Mucosa of stomach (tissue), 1 donor: ENCODE results near the gene MACROD2.

Experiments used
- H3K27me3 ChIP-seq: one replicate; pipeline ENCODE4 v1.7.0; 2013; ENCODE audit warnings: mild to moderate bottlenecking, low read length; ENCODE audit not compliant: control insufficient read depth, insufficient read depth
- H3K36me3 ChIP-seq: one replicate; pipeline ENCODE4 v1.7.0; 2013; ENCODE audit warnings: low read length; ENCODE audit not compliant: control insufficient read depth, insufficient read depth
- H3K4me1 ChIP-seq: one replicate; pipeline ENCODE4 v1.7.0; 2013; ENCODE audit warnings: mild to moderate bottlenecking, low read length; ENCODE audit not compliant: control insufficient read depth, insufficient read depth
- H3K4me3 ChIP-seq: one replicate; pipeline ENCODE4 v1.7.0; 2013; ENCODE audit warnings: low read length
- H3K9ac ChIP-seq: one replicate; pipeline ENCODE4 v1.7.0; 2013; ENCODE audit warnings: mild to moderate bottlenecking, low read length, moderate library complexity
- H3K9me3 ChIP-seq: one replicate; pipeline ENCODE4 v1.7.0; 2013; ENCODE audit warnings: mild to moderate bottlenecking, low read length, moderate library complexity; ENCODE audit not compliant: control insufficient read depth
- donor health status: Pancreatic carcinoma.

MACROD2 gene

DNA sequence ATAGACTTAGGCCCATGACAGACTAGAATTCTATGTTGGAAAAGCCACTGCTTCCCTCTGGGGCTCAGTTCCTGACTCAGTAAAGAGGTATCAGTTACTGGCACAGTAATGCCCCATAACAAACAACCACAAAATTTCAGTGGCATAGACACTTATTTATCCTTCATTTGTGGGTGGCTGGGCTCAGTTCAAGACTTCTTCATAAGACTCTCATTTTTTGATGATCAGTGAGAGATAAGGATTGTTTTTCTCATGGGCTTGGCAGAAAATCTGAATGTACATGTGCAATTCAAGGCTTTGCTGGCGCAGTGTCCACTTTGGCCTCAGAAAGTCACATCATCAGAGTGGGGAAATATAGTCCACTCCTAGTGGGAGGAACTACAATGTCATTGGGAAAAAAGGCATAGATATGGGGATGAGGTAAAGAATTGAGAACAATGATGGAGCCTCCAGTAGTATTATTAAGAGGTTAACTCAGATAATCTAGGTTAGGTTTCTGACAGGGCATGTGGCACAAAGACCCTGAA is 726.7 kb downstream of the MACROD2 start:
- Histone ChIP-seq H3K9ac (no peak overlapping the region), H3K9me3 (no peaks in the 10 kb centered on the region), H3K4me1 (peaks cover 6% of the 10 kb centered on the region), H3K27me3 (no peaks in the 10 kb centered on the region), H3K4me3 (no peak overlapping the region), H3K36me3 (no peaks in the 10 kb centered on the region)

DNA sequence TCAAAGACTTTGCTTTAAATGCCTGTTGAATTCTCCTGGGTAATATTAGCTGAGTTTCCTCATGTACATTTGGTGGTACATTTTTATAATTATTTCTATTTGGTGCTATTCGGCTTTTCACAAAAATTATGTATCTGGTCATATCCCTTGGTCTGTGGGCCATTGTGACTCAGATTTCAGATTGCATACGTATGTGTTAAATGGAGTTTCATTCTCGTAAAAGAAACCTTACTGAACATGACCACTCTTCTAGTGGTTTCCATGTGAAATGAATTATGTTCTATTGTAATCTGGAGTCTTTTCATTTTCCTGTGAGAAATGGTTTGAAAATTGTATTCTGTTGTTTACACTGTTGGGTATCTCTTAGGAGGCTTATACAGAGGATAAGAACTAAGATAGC is 728.3 kb downstream of the MACROD2 start:
- no peaks in the 10 kb centered on the region for H3K9me3 ChIP-seq
- H3K36me3 ChIP-seq, result no peaks in the 10 kb centered on the region
- H3K9ac ChIP-seq, result no peak overlapping the region
- H3K4me1 ChIP-seq, result no peaks in the 10 kb centered on the region
- H3K27me3 ChIP-seq, result no peaks in the 10 kb centered on the region
- no peak overlapping the region for H3K4me3 ChIP-seq

DNA sequence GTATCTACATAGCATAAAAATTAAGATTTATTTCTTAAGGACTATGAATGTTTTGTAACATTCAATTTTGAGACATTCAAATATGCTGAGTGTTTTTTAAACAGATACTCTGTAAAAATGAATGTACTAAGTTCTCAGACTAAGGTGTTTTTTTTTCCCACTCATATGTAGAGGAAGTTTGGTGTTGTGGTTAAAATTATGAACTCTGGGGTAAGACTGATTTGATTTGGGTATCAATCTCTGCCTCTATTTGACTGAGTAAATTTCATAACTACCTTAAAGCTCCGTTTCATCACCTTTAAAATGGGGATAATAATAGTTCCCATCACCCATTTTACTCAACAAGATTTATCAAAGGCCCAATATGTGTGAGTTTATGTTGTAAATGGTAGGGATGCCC is 728.7 kb downstream of the MACROD2 start:
- no peaks in the 10 kb centered on the region for H3K4me1 ChIP-seq
- H3K36me3 ChIP-seq, result no peaks in the 10 kb centered on the region
- H3K4me3 ChIP-seq, result no peak overlapping the region
- no peaks in the 10 kb centered on the region for H3K9me3 ChIP-seq
- no peak overlapping the region for H3K9ac ChIP-seq
- H3K27me3 ChIP-seq, result no peaks in the 10 kb centered on the region

DNA sequence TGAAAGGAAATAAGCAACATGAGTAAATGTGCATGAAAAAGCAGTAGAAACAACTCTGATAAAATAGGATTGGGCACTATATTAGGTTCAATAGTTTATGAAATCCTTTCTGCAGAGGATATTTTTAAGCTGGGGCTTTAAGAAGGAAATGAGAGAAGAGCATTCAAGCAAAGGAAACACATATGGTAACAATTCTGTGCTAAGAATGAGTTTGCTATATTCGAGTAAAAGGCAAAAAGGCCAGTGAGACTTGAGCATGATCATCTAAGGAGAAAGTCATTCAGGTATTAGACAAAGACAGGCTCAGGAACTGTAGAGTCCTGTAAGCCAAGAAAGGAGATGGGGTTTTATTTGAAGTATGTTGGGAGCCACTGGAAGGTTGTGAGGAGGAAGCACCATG is 729.2 kb downstream of the MACROD2 start:
- H3K4me1 ChIP-seq, result peaks cover 3% of the 10 kb centered on the region
- H3K27me3 ChIP-seq, result no peaks in the 10 kb centered on the region
- no peak overlapping the region for H3K4me3 ChIP-seq
- no peak overlapping the region for H3K9ac ChIP-seq
- H3K9me3 ChIP-seq, result no peaks in the 10 kb centered on the region
- no peaks in the 10 kb centered on the region for H3K36me3 ChIP-seq

DNA sequence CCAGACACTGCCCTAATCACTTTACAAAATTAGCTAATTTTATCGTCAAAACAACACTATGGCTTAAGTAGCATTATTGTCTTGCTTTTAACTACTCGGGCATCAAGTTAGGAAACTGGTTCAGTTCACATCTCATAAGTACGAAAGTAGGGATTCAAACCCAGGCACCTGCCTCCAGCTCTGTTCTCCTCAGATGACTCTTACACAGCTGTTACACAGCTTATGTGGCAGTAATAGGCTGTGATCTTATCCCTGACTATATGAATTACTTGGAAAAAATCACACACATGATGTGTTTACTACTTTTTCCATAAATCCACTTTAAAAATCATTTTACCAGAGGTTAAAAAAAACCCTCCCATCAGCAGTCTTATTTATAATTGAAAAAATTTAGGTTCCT is 731.3 kb downstream of the MACROD2 start:
- no peaks in the 10 kb centered on the region for H3K9me3 ChIP-seq
- H3K4me1 ChIP-seq, result peaks cover 7% of the 10 kb centered on the region

DNA sequence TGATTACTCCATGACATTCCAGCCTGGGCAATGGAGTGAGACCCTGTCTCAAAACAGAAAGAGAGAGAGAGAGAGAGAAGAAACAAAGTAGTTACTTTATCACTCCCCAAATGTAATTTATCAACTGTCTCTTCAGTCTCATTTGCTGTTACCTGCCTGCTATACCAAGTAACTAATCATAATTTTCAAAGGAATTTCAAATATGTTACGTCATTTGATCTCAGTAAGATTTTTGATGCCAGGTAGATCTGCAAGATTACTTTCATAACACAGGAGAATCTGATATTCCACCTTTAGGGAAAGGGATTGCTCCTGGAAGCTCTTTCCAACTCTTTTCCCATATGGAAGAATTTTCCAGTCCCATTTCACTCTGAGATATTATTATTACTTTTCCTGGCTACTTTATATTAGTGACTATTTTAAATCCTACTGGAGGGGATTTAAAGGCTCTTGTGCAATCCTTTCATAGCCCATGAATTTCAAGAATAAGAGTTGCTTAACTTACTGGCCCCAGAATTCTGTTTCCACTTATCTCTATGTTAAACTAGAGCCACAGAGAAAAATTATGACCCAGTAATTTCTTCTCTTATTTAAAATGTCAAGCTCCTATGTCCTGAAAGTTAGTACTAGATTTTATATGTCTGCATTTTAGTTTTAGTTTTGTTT is 732.3 kb downstream of the MACROD2 start:
- no peaks in the 10 kb centered on the region for H3K27me3 ChIP-seq
- H3K9ac ChIP-seq, result no peak overlapping the region
- H3K9me3 ChIP-seq, result no peaks in the 10 kb centered on the region
- peaks cover 7% of the 10 kb centered on the region for H3K4me1 ChIP-seq
- H3K36me3 ChIP-seq, result no peaks in the 10 kb centered on the region
- no peak overlapping the region for H3K4me3 ChIP-seq

More for the DNA sequence above, 731.3 kb downstream of the MACROD2 start:
- H3K27me3 ChIP-seq, result no peaks in the 10 kb centered on the region
- H3K4me3 ChIP-seq, result no peak overlapping the region
- no peak overlapping the region for H3K9ac ChIP-seq
- H3K36me3 ChIP-seq, result no peaks in the 10 kb centered on the region

DNA sequence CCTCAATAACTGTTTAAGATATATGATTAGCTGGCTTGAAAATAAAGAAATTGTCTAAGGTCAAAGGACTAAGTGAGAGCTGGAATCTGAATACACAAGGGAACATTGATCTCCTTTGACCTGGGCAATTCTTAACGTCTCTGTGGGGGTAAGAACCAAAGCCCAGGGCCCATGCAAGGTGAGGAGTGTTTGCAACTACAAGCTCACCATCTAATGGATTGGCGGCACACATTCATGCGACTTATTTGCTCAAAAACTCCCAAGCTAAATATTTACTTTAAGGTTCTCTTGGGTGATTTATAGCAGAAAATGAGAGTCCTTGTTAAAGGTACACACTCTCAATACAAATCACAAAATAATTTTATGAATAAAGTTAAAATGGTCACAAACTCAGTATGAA is 734.1 kb downstream of the MACROD2 start:
- Histone ChIP-seq H3K27me3 (no peaks in the 10 kb centered on the region), H3K36me3 (no peaks in the 10 kb centered on the region), H3K9me3 (no peaks in the 10 kb centered on the region), H3K4me1 (peaks cover 7% of the 10 kb centered on the region), H3K9ac (no peak overlapping the region), H3K4me3 (no peak overlapping the region)

DNA sequence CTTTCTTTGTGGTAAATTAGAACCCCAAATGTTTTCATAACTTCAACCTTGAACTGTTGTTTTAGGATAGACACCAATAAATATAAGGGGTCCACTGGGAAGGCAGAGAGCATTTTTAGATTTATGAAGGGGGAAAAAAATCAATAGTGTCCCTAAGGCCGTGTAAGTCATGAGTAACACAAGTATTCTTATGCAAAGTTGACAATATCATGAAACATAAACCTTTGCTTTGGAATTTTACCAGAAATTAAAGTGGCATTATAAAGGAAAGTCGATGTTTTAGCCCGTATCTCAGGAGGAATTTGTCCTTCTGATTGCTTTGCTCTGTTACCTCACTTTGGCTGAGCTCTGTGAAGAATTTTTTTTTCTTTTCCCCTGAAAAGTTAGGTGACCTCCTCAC is 737.0 kb downstream of the MACROD2 start:
- Histone ChIP-seq H3K27me3 (no peaks in the 10 kb centered on the region), H3K9ac (no peak overlapping the region), H3K4me3 (no peak overlapping the region), H3K9me3 (no peaks in the 10 kb centered on the region), H3K36me3 (no peaks in the 10 kb centered on the region), H3K4me1 (peaks cover 7% of the 10 kb centered on the region)

DNA sequence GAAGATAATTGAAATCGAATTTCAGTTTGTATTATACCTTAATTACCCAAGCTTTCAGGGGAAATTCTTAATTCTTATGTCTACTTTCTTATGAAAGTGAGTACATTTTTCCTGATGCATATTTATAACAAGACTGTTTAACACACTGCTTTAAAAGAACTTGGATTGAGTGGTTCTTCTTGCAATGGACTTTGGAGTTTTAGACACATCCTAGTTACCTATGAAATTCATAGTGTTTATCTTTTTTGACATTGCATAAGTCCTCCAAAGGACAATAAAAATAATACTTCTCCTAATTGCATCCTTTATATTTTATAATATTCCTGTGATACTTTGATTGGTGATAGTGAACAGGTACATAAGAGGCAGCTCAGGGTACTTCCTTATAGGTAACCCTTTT is 737.7 kb downstream of the MACROD2 start:
- Histone ChIP-seq H3K9me3 (no peaks in the 10 kb centered on the region), H3K27me3 (no peaks in the 10 kb centered on the region), H3K4me3 (no peak overlapping the region), H3K4me1 (peaks cover 7% of the 10 kb centered on the region), H3K9ac (no peak overlapping the region), H3K36me3 (no peaks in the 10 kb centered on the region)

DNA sequence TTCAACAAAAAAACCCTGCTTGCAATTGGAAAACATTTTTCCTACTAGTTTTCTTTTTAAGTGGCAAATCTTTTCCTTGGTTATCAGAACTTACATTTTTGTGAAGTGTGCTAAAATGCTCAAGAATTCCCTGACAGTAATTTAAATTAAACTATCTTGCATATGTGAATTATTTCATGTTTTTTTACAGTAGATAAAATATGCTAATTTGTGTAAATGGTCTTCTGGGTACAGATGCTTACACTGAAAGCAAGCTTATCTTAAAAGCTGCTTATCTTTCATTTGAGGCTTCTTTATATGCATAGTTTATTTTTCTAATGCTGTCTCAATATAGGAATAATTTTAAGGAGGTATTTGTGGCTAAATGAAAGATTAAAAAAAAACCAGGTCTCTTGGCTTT is 745.1 kb downstream of the MACROD2 start:
- Histone ChIP-seq H3K36me3 (no peaks in the 10 kb centered on the region), H3K9me3 (no peaks in the 10 kb centered on the region), H3K4me1 (no peaks in the 10 kb centered on the region), H3K27me3 (no peaks in the 10 kb centered on the region), H3K4me3 (no peak overlapping the region), H3K9ac (no peak overlapping the region)

DNA sequence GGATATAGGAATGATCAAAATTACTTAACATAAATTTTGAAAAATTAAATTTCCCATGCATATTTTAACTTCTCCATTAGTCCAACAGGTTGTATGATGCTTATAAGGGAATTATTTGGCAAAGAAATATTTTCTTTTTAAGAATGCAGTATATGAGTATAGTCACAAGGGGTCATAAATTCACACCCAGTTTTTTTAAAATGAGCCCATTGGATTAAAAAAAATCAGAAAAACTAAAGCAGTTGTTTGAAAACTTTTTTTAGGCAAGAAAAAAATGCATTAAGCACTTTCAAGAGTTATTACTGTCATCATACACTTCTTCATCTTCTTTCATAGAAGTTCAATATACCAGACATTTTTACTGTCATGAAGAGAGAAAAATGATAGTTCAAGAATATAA is 746.3 kb downstream of the MACROD2 start:
- Histone ChIP-seq H3K36me3 (no peaks in the 10 kb centered on the region), H3K9me3 (no peaks in the 10 kb centered on the region), H3K4me1 (no peaks in the 10 kb centered on the region), H3K27me3 (no peaks in the 10 kb centered on the region), H3K4me3 (no peak overlapping the region), H3K9ac (no peak overlapping the region)

DNA sequence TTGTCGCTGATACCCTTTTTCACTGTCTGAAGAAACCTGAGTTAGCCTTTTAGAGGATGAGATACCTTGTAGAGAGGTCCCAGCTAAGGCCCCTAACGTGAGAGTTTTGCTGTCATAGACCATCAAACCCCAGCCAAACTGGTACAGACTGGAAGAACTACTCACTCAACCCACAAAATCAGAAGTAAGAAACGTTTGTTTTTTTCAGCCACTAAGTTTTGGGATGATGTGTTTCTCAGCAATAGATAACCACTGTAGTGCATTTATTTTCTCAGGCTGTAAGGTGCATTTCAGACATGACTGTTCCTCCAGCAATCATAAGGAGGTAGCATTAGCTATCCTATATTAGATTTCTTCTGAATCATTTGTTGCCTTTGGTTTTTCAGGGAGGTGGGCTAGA is 749.4 kb downstream of the MACROD2 start:
- H3K4me3 ChIP-seq, result no peak overlapping the region
- H3K36me3 ChIP-seq, result no peaks in the 10 kb centered on the region
- no peaks in the 10 kb centered on the region for H3K9me3 ChIP-seq

DNA sequence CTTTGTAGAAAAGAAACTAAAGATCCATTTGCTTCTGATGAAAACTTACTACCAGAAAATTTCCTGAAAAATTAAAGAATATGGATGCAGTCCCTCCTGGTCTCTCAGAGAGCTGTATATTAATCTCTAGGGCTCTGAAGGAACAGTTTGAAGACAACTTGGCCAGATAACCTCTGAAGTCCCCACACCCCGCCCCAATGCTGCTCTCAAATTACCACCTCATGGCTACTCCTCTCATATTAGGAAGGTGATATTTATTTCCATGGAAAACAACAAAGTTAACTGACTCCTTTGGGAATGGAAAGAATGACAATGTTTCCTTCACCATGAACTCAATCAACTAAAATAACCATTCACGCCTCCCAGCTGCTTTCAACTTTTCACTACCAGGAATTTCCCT is 750.5 kb downstream of the MACROD2 start:
- no peak overlapping the region for H3K4me3 ChIP-seq

More for the DNA sequence above, 749.4 kb downstream of the MACROD2 start:
- Histone ChIP-seq H3K4me1 (no peaks in the 10 kb centered on the region), H3K9ac (no peak overlapping the region), H3K27me3 (no peaks in the 10 kb centered on the region)

More for the DNA sequence above, 750.5 kb downstream of the MACROD2 start:
- no peaks in the 10 kb centered on the region for H3K4me1 ChIP-seq
- no peaks in the 10 kb centered on the region for H3K36me3 ChIP-seq
- H3K9ac ChIP-seq, result no peak overlapping the region
- H3K27me3 ChIP-seq, result no peaks in the 10 kb centered on the region
- no peaks in the 10 kb centered on the region for H3K9me3 ChIP-seq
